Activated T-cell treated with anti-CD3 and anti-CD28 coated beads, Interleukin-2, amount 50 U/mL, for 1 hour (primary cell): ENCODE measurements around the gene ZMIZ1.

Source experiments
- DNase-seq: peaks from one replicate; pipeline ENCODE4 v3.0.0-alpha.2; 2020

The ZMIZ1 gene

GRCh38 chr10:79238606-79239005, 169.8 kb downstream of the ZMIZ1 start:
- DNase-seq: no peak

GRCh38 chr10:79239275-79239779, 170.6 kb downstream of the ZMIZ1 start:
- DNase-seq: no peak

GRCh38 chr10:79239924-79240581, 171.3 kb downstream of the ZMIZ1 start:
- no peak for DNase-seq

- no peak for DNase-seq
Measured at GRCh38 chr10:79241629-79241989, 172.8 kb downstream of the ZMIZ1 start.

GRCh38 chr10:79241990-79242619, 173.3 kb downstream of the ZMIZ1 start:
- DNase-seq: peak; percentile 28

GRCh38 chr10:79242620-79243152, 173.9 kb downstream of the ZMIZ1 start:
- peak; percentile 55 for DNase-seq

GRCh38 chr10:79243181-79244067, 174.7 kb downstream of the ZMIZ1 start:
- peak; percentile 67 for DNase-seq

- DNase-seq: no peak
Measured at GRCh38 chr10:79244068-79244442, 175.3 kb downstream of the ZMIZ1 start.

- DNase-seq: no peak
Measured at GRCh38 chr10:79244841-79245504, 176.2 kb downstream of the ZMIZ1 start.

GRCh38 chr10:79245539-79246208, 176.9 kb downstream of the ZMIZ1 start:
- DNase-seq: no peak

- no peak for DNase-seq
Measured at GRCh38 chr10:79246209-79246581, 177.4 kb downstream of the ZMIZ1 start.

- DNase-seq: no peak
Measured at GRCh38 chr10:79246606-79247275, 178.0 kb downstream of the ZMIZ1 start.

- no peak for DNase-seq
Measured at GRCh38 chr10:79247373-79248137, 178.8 kb downstream of the ZMIZ1 start.

- DNase-seq: no peak
Measured at GRCh38 chr10:79248341-79249185, 179.8 kb downstream of the ZMIZ1 start.

- DNase-seq: no peak
Measured at GRCh38 chr10:79249186-79250121, 180.7 kb downstream of the ZMIZ1 start.

- no peak for DNase-seq
Measured at GRCh38 chr10:79250259-79250658, 181.5 kb downstream of the ZMIZ1 start.

- DNase-seq: no peak
Measured at GRCh38 chr10:79252450-79252849, 183.7 kb downstream of the ZMIZ1 start.

- DNase-seq: no peak
Measured at GRCh38 chr10:79252971-79253370, 184.2 kb downstream of the ZMIZ1 start.

- no peak for DNase-seq
Measured at GRCh38 chr10:79253704-79254103, 184.9 kb downstream of the ZMIZ1 start.
